Lung (tissue), 12 donors: ENCODE results near the gene COMMD2. TPM values are rescaled to one million over a fixed set of nuclear protein-coding genes. Genes with fewer than 3 reads are reported as not detected.
A peak's percentile ranks its signal among the peaks of the same experiment; 100 is the strongest.

Source experiments
- ATAC-seq: fragments of 200-7000 bp; cut with Tn5 transposase; one replicate; pipeline ENCODE4 v1.9.1; 2020; ENCODE audit warnings: moderate number of reproducible peaks; ENCODE audit not compliant: insufficient read depth, low FRiP score
- DNase-seq, 3 donors: peaks; one replicate each; pipeline ENCODE4 v3.0.0-alpha.2; 2013 to 2017
- H3K27ac ChIP-seq, 2 donors: one replicate each; pipeline ENCODE4 v1.5.1; 2013; ENCODE audit warnings: mild to moderate bottlenecking in 2 of 2, moderate library complexity in 2 of 2, control low read depth in 1 of 2, inconsistent platforms in 1 of 2, low read depth in 1 of 2, low read length in 1 of 2
- H3K27me3 ChIP-seq, 3 donors: one replicate each; pipeline ENCODE4 v1.5.1; 2013; ENCODE audit warnings: low read length in 2 of 3; ENCODE audit not compliant: control insufficient read depth in 3 of 3, insufficient read depth in 3 of 3
- H3K36me3 ChIP-seq, 4 donors: one replicate each; pipeline ENCODE4 v1.5.1; 2013; ENCODE audit warnings: low read length in 4 of 4, mild to moderate bottlenecking in 1 of 4, moderate library complexity in 1 of 4; ENCODE audit not compliant: control insufficient read depth in 4 of 4, insufficient read depth in 4 of 4
- H3K4me1 ChIP-seq, 5 donors: one replicate each; pipeline ENCODE4 v1.5.1; 2013; ENCODE audit warnings: low read length in 5 of 5, mild to moderate bottlenecking in 2 of 5, moderate library complexity in 1 of 5; ENCODE audit not compliant: control insufficient read depth in 5 of 5, insufficient read depth in 5 of 5
- H3K4me3 ChIP-seq: one replicate; pipeline ENCODE4 v1.5.1; 2013; ENCODE audit warnings: mild to moderate bottlenecking, control low read depth, moderate library complexity
- H3K9ac ChIP-seq, 2 donors: one replicate each; pipeline ENCODE4 v1.5.1; 2013; ENCODE audit warnings: low read length in 2 of 2, control low read depth in 1 of 2; ENCODE audit not compliant: insufficient read depth in 1 of 2
- H3K9me3 ChIP-seq, 4 donors: one replicate each; pipeline ENCODE4 v1.5.1; 2013; ENCODE audit warnings: low read length in 3 of 4, mild to moderate bottlenecking in 1 of 4, moderate library complexity in 1 of 4; ENCODE audit not compliant: control insufficient read depth in 4 of 4, insufficient read depth in 3 of 4
- WGBS, 2 donors: extraction: QIAGEN DNeasy Blood & Tissue Kit; methylation state at CpG; one replicate each; pipeline ENCODE4 v1.1.7; 2013; 5-methylcytosine and 5-hydroxymethylcytosine counted together
- polyA plus RNA-seq, 2 donors: library from polyadenylated mRNA; stranded (reverse); fragments of 200-250 nt; gene quantifications; one replicate each; pipeline ENCODE4 v1.2.1, GENCODE V29; 2013
- total RNA-seq, 2 donors: library from RNA; depleted of rRNA in 1 of 2; stranded (reverse); fragments of >200 nt in 1 of 2; gene quantifications; one replicate each; pipeline ENCODE4 v1.2.1, GENCODE V29; 2014 to 2021
- TF ChIP-seq, protein P1 (sequence below): IDR thresholded peaks from 2 replicates; pipeline ENCODE4 v1.5.1; 2012; ENCODE audit warnings: mild to moderate bottlenecking; ENCODE audit errors: control extremely low read depth, extremely low read depth
- donor health status: control.
- donor health status: control.
- donor health status: Bipolar disorder and iron deficiency.
- donor health status: healthy.
- donor health status: DM: yes; HTN: yes; CAD: no.

COMMD2 gene
- total and polyA plus RNA-seq, 4 donors = 10.1 to 72.4 (median 29.6) TPM

GRCh38 chr3:149703466-149703865 is 48.8 kb downstream of the COMMD2 start:
- peaks cover 0 to 29% (median 2%) of the 10 kb centered on the region in 5 donors for H3K4me1 ChIP-seq
- H3K9ac ChIP-seq = no peak overlapping the region
- WGBS, 2 donors = 82 to 89% methylated on average over 2 of the region's 2 CpGs
- no peaks in the 10 kb centered on the region for H3K27me3 ChIP-seq
- H3K9me3 ChIP-seq = peaks cover 0 to 6% (median 1%) of the 10 kb centered on the region in 4 donors
- H3K27ac ChIP-seq = no peak overlapping the region
- H3K4me3 ChIP-seq = no peak overlapping the region
- ATAC-seq (no peak), DNase-seq (no peak)
- TF ChIP-seq, protein P1, sequence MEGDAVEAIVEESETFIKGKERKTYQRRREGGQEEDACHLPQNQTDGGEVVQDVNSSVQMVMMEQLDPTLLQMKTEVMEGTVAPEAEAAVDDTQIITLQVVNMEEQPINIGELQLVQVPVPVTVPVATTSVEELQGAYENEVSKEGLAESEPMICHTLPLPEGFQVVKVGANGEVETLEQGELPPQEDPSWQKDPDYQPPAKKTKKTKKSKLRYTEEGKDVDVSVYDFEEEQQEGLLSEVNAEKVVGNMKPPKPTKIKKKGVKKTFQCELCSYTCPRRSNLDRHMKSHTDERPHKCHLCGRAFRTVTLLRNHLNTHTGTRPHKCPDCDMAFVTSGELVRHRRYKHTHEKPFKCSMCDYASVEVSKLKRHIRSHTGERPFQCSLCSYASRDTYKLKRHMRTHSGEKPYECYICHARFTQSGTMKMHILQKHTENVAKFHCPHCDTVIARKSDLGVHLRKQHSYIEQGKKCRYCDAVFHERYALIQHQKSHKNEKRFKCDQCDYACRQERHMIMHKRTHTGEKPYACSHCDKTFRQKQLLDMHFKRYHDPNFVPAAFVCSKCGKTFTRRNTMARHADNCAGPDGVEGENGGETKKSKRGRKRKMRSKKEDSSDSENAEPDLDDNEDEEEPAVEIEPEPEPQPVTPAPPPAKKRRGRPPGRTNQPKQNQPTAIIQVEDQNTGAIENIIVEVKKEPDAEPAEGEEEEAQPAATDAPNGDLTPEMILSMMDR = no peak
- H3K36me3 ChIP-seq = no peaks in the 10 kb centered on the region

DNA sequence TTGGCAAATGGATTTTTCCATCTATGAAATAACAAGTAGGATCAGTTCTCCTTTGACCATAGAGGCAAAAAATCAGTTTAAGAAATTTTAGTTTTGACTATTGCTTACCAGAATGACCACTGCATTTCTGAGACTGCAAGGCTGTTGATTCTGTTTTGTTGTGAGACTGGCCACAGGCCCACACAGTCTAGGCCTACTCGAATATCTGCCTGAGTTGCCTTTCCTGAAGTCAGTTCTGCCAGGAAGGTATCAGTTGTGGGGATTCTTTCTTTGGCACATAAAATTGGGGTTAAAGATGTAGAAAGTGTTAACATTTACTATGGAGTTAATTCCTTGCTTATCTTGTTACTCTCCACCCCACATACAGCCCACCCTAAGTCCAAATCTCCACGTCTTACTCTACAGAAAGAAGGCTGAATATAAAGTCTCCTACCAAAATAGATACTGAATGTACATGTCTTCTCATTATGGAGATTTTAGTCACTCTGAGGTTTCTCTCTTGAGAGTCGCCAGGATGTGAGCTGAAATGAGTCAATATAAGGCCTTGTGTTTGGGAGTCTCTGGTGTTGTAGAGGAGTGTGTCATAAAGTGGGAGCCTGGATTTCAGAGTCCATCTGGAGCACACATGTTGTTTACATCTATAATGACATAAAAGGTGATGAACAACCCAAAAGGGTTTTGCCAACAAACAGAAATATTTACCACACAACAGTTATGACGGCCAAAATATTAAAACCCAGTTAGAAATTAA is 49.4 kb downstream of the COMMD2 start:
- H3K4me1 ChIP-seq = peaks cover 0 to 29% (median 2%) of the 10 kb centered on the region in 5 donors
- no peak for ATAC-seq
- peak overlapping the region in 1 of 2 donors; percentile 1 for H3K27ac ChIP-seq
- no peak overlapping the region for H3K4me3 ChIP-seq
- DNase-seq = peak in 2 of 3 donors; percentile 43 to 46
- no peaks in the 10 kb centered on the region for H3K27me3 ChIP-seq
- 90 to 93% methylated on average over 4 of the region's 4 CpGs for WGBS, 2 donors
- peaks cover 0 to 7% (median 3%) of the 10 kb centered on the region in 4 donors for H3K9me3 ChIP-seq
- no peaks in the 10 kb centered on the region for H3K36me3 ChIP-seq
- no peak overlapping the region for H3K9ac ChIP-seq
- TF ChIP-seq, protein P1 = no peak

DNA sequence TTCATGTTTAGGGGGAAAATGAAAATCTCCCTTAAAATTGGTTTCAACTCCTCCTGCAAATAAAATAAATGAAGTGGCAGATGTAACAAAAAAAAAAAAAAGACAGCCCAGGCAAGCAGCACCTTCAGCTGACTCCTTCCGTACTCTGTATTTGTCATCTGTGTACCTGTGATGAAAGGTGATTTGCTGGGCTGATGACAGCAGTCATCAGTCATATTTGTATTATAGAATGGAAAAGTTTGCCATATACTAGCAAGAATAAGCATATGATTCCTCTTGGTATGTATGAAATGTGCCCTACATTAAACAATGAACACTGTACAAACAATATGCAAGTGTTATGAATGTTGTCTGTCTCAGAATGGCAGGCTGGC is 50.3 kb downstream of the COMMD2 start:
- Histone ChIP-seq H3K27ac (no peak overlapping the region), H3K9me3 (peaks cover 0 to 7% (median 3%) of the 10 kb centered on the region in 4 donors), H3K27me3 (no peaks in the 10 kb centered on the region), H3K36me3 (no peaks in the 10 kb centered on the region), H3K4me1 (peaks cover 0 to 21% (median 0%) of the 10 kb centered on the region in 5 donors), H3K9ac (no peak overlapping the region), H3K4me3 (no peak overlapping the region)
- TF ChIP-seq, protein P1 = no peak
- whole genome bisulfite sequencing, 2 donors = 88 to 89% methylated on average over 1 of the region's 1 CpG
- ATAC-seq (no peak), DNase-seq (no peak)
